GM21447 (cell line): ENCODE measurements around the gene FOXB2.

Source experiments
- ATAC-seq: cut with Tn5 transposase; IDR thresholded peaks from one replicate; pipeline ENCODE4 v1.9.1; 2021; ENCODE audit not compliant: unreplicated experiment

FOXB2 gene

GRCh38 chr9:77063645-77064285 lies 44.3 kb downstream of the FOXB2 start:
- ATAC-seq = no peak

DNA sequence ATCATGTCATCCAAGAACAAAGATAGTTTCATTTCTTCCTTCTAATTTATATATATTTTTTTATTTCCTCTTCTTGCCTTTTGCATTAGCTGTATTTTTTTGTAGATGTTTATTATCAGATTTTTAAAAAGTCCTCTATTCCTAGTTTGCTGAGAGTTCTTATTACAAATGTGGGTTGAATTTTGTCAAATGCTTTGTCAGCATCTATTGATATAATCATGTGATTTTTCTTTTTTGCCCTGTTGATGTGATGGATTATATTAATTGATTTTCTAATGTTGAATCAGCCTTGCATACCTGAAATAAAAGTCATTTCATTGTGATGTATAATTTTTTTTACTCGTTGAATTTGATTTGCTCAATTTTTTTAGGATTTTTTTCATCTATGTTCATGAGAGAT lies 46.9 kb downstream of the FOXB2 start:
- ATAC-seq = no peak
